H9 (cell line): ENCODE data around the gene OTOS. TPM values are rescaled to one million over a fixed set of nuclear protein-coding genes. Genes with fewer than 3 reads are reported as not detected.

Experiments used
- DNase-seq: peaks from one replicate; pipeline ENCODE4 v3.0.0-alpha.2; 2017
- H2AFZ ChIP-seq: one replicate; pipeline ENCODE4 v1.6.1; 2013; ENCODE audit warnings: mild to moderate bottlenecking, low read length, control low read depth, moderate library complexity
- H2AK5ac ChIP-seq: 2 replicates; pipeline ENCODE4 v1.6.1; 2013; ENCODE audit warnings: low read length, control low read depth, mixed read lengths; ENCODE audit not compliant: insufficient read length
- H2BK120ac ChIP-seq: one replicate; pipeline ENCODE4 v1.6.1; 2013; ENCODE audit warnings: low read depth, mild to moderate bottlenecking, low read length, control low read depth, inconsistent platforms; ENCODE audit not compliant: poor library complexity, severe bottlenecking
- H2BK12ac ChIP-seq: 2 replicates; pipeline ENCODE4 v1.6.1; 2013; ENCODE audit warnings: low read length, control low read depth, mixed read lengths, low read depth; ENCODE audit not compliant: insufficient read length
- H2BK15ac ChIP-seq: 2 replicates; pipeline ENCODE4 v1.6.1; 2013; ENCODE audit warnings: low read depth, low read length, control low read depth
- H2BK20ac ChIP-seq: one replicate; pipeline ENCODE4 v1.6.1; 2013; ENCODE audit warnings: low read depth, mild to moderate bottlenecking, low read length, control low read depth, inconsistent platforms; ENCODE audit not compliant: poor library complexity, severe bottlenecking
- H2BK5ac ChIP-seq: 2 replicates; pipeline ENCODE4 v1.6.1; 2013; ENCODE audit warnings: low read length, control low read depth, mixed read lengths; ENCODE audit not compliant: insufficient read length
- H3K14ac ChIP-seq: 2 replicates; pipeline ENCODE4 v1.6.1; 2013; ENCODE audit warnings: low read length, control low read depth; ENCODE audit not compliant: insufficient read depth
- H3K18ac ChIP-seq: 2 replicates; pipeline ENCODE4 v1.6.1; 2013; ENCODE audit warnings: low read depth, mild to moderate bottlenecking, mixed read lengths, low read length, control low read depth; ENCODE audit not compliant: insufficient read length
- H3K23ac ChIP-seq: 2 replicates; pipeline ENCODE4 v1.6.1; 2013; ENCODE audit warnings: low read length, control low read depth, mixed read lengths, low read depth; ENCODE audit not compliant: insufficient read length
- H3K23me2 ChIP-seq: 2 replicates; pipeline ENCODE4 v1.6.1; 2013; ENCODE audit warnings: low read depth, mild to moderate bottlenecking, mixed read lengths, low read length, control low read depth; ENCODE audit not compliant: insufficient read length, poor library complexity, severe bottlenecking
- H3K27ac ChIP-seq: 2 replicates; pipeline ENCODE4 v1.5.1; 2013; ENCODE audit warnings: low read length, control low read depth, mixed read lengths, low read depth; ENCODE audit not compliant: insufficient read length
- H3K27me3 ChIP-seq: 2 replicates; pipeline ENCODE4 v1.6.1; 2013; ENCODE audit warnings: low read length, control low read depth, inconsistent platforms; ENCODE audit not compliant: insufficient read depth
- H3K4ac ChIP-seq: 2 replicates; pipeline ENCODE4 v1.6.1; 2013; ENCODE audit warnings: low read depth, mild to moderate bottlenecking, control low read depth, inconsistent platforms, low read length, moderate library complexity
- H3K4me1 ChIP-seq: 2 replicates; pipeline ENCODE4 v1.6.1; 2013; ENCODE audit warnings: low read length, control low read depth, inconsistent platforms; ENCODE audit not compliant: insufficient read depth
- H3K4me2 ChIP-seq: 2 replicates; pipeline ENCODE4 v1.6.1; 2013; ENCODE audit warnings: low read length, control low read depth, mixed read lengths; ENCODE audit not compliant: insufficient read length, insufficient read depth
- H3K56ac ChIP-seq: 2 replicates; pipeline ENCODE4 v1.6.1; 2013; ENCODE audit warnings: low read depth, mild to moderate bottlenecking, mixed read lengths, low read length, control low read depth; ENCODE audit not compliant: insufficient read length
- H3K79me1 ChIP-seq: 2 replicates; pipeline ENCODE4 v1.6.1; 2013; ENCODE audit warnings: low read depth, mild to moderate bottlenecking, moderate library complexity, low read length, control low read depth, inconsistent platforms; ENCODE audit not compliant: insufficient read depth, poor library complexity, severe bottlenecking
- H3K79me2 ChIP-seq: 2 replicates; pipeline ENCODE4 v1.6.1; 2013; ENCODE audit warnings: low read length, control low read depth, inconsistent platforms; ENCODE audit not compliant: insufficient read depth
- H3K9ac ChIP-seq: 2 replicates; pipeline ENCODE4 v1.6.1; 2013; ENCODE audit warnings: low read length, control low read depth, mixed read lengths; ENCODE audit not compliant: insufficient read length; ENCODE audit errors: extremely low read depth
- H3K9me3 ChIP-seq: one replicate; pipeline ENCODE4 v1.6.1; 2013; ENCODE audit warnings: low read depth, low read length, inconsistent platforms; ENCODE audit not compliant: control insufficient read depth
- H3T11ph ChIP-seq: one replicate; pipeline ENCODE4 v1.6.1; 2013; ENCODE audit warnings: mild to moderate bottlenecking, low read length, control low read depth, inconsistent platforms
- H4K20me1 ChIP-seq: one replicate; pipeline ENCODE4 v1.6.1; 2013; ENCODE audit not compliant: control insufficient read depth, insufficient read length, insufficient read depth
- H4K5ac ChIP-seq: 2 replicates; pipeline ENCODE4 v1.6.1; 2013; ENCODE audit warnings: low read depth, mild to moderate bottlenecking, mixed read lengths, low read length, control low read depth; ENCODE audit not compliant: insufficient read length
- H4K8ac ChIP-seq: replicated peaks from 2 replicates; pipeline ENCODE4 v1.6.1; 2013; ENCODE audit warnings: low read length, control low read depth, mixed read lengths, low read depth; ENCODE audit not compliant: insufficient read length
- H4K91ac ChIP-seq: 2 replicates; pipeline ENCODE4 v1.6.1; 2013; ENCODE audit warnings: low read depth, mild to moderate bottlenecking, moderate library complexity, mixed read lengths, low read length, control low read depth; ENCODE audit not compliant: insufficient read length
- H3K27ac Mint-ChIP-seq, 3 experiments: 2 replicates in 2 of 3; 3 replicates in 1 of 3; pipeline ENCODE4 v1.8.0; 2020 to 2021; ENCODE audit warnings: mixed read lengths in 3 of 3, mild to moderate bottlenecking in 1 of 3, moderate library complexity in 1 of 3
- H3K27me3 Mint-ChIP-seq: 2 replicates; pipeline ENCODE4 v1.8.0; 2021; ENCODE audit warnings: low read depth, mild to moderate bottlenecking, moderate library complexity, mixed read lengths
- H3K36me3 Mint-ChIP-seq, 3 experiments: 2 replicates in 2 of 3; 3 replicates in 1 of 3; pipeline ENCODE4 v1.8.0; 2020 to 2021; ENCODE audit warnings: low read depth in 3 of 3, mixed read lengths in 3 of 3; ENCODE audit not compliant: insufficient read depth in 1 of 3
- H3K4me1 Mint-ChIP-seq, 2 experiments: 2 replicates each; pipeline ENCODE4 v1.8.0; 2020; ENCODE audit warnings: mixed read lengths in 2 of 2
- H3K4me3 Mint-ChIP-seq, 2 experiments: 2 replicates in 1 of 2; 3 replicates in 1 of 2; pipeline ENCODE4 v1.8.0; 2020 to 2021; ENCODE audit warnings: mild to moderate bottlenecking in 2 of 2, mixed read lengths in 2 of 2, moderate library complexity in 1 of 2
- H3K9me3 Mint-ChIP-seq, 2 experiments: 2 replicates in 1 of 2; 3 replicates in 1 of 2; pipeline ENCODE4 v1.8.0; 2020; ENCODE audit warnings: mild to moderate bottlenecking in 2 of 2, mixed read lengths in 2 of 2, moderate library complexity in 1 of 2
- WGBS: extraction: QIAGEN DNeasy Blood & Tissue Kit; methylation state at CpG from one replicate; pipeline ENCODE4 v1.1.7; 2013; ENCODE audit warnings: missing lambda C conversion rate, low lambda C conversion rate, mixed read lengths; ENCODE audit not compliant: insufficient read length; ENCODE audit errors: extremely low coverage; 5-methylcytosine and 5-hydroxymethylcytosine counted together
- total RNA-seq: library from RNA; stranded (reverse); gene quantifications from 2 replicates; pipeline ENCODE4 v1.2.1, GENCODE V29; 2021
- TF ChIP-seq, protein P1 (sequence below): fragments of 200-600 bp; sonication (generic); conservative IDR thresholded peaks from 3 replicates; pipeline ENCODE4 v1.8.0; 2021; ENCODE audit warnings: antibody characterized with exemption, mild to moderate bottlenecking

The OTOS gene
- total RNA-seq, 1 experiment from 2014 or later: not detected

DNA sequence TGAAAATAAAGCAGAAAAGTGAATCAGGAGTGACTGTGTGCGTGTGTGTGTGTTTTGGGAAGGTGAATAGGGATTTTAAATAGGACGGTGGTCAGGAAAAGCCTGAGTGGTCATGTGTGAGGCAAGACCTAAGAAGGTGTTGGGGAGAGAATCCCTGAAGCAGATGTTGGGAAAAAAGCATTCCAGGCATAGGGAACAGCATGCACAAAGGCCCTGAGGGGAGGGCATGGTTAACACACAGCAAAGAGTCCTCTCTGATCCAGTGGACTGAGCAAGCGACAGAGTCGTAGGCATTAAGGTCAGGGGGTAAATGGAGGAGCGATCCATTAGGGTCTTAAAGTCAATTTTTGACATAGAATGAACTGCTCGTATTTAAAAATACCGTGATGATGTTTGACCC is 34.0 kb upstream of the OTOS start:
- H3K23me2 ChIP-seq: no peaks in the 10 kb centered on the region
- H3K9ac ChIP-seq: no peak overlapping the region
- WGBS: 100% methylated on average over 2 of the region's 7 CpGs

More for the DNA sequence above, 34.0 kb upstream of the OTOS start:
- Histone ChIP-seq H3K27me3 (no peaks in the 10 kb centered on the region), H3K79me1 (no peaks in the 10 kb centered on the region), H4K8ac (no peak overlapping the region), H2BK15ac (no peak overlapping the region), H3K4ac (no peak overlapping the region), H2BK5ac (no peak overlapping the region), H3K9me3 (no peaks in the 10 kb centered on the region), H2AK5ac (no peak overlapping the region), H2AFZ (no peak overlapping the region), H3K27ac (no peak overlapping the region), H3K4me2 (no peak overlapping the region), H3K23ac (no peak overlapping the region), H3T11ph (no peak overlapping the region), H2BK20ac (no peak overlapping the region), H3K56ac (no peak overlapping the region), H4K91ac (no peak overlapping the region), H4K20me1 (no peaks in the 10 kb centered on the region), H3K79me2 (no peaks in the 10 kb centered on the region), H2BK12ac (no peak overlapping the region), H3K14ac (no peak overlapping the region), H2BK120ac (no peak overlapping the region), H3K18ac (no peak overlapping the region), H3K4me1 (no peaks in the 10 kb centered on the region), H4K5ac (no peak overlapping the region)
- Mint-ChIP-seq H3K4me3 (no peak overlapping the region), H3K27ac (no peak overlapping the region), H3K36me3 (peaks cover 0 to 4% (median 0%) of the 10 kb centered on the region in 3 experiments; a peak in 1 of 7 replicates), H3K9me3 (peaks cover 4% of the 10 kb centered on the region in 2 experiments; a peak in 1 of 5 replicates), H3K27me3 (peaks cover 7% of the 10 kb centered on the region), H3K4me1 (peaks cover 2 to 3% of the 10 kb centered on the region in 2 experiments; a peak in 1 of 4 replicates)
- TF ChIP-seq, protein P1, sequence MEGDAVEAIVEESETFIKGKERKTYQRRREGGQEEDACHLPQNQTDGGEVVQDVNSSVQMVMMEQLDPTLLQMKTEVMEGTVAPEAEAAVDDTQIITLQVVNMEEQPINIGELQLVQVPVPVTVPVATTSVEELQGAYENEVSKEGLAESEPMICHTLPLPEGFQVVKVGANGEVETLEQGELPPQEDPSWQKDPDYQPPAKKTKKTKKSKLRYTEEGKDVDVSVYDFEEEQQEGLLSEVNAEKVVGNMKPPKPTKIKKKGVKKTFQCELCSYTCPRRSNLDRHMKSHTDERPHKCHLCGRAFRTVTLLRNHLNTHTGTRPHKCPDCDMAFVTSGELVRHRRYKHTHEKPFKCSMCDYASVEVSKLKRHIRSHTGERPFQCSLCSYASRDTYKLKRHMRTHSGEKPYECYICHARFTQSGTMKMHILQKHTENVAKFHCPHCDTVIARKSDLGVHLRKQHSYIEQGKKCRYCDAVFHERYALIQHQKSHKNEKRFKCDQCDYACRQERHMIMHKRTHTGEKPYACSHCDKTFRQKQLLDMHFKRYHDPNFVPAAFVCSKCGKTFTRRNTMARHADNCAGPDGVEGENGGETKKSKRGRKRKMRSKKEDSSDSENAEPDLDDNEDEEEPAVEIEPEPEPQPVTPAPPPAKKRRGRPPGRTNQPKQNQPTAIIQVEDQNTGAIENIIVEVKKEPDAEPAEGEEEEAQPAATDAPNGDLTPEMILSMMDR: no peak
- DNase-seq: no peak
